GM21717 (cell line): ENCODE measurements around the gene MEX3C.

Source experiments
- ATAC-seq: cut with Tn5 transposase; IDR thresholded peaks from one replicate; pipeline ENCODE4 v1.9.1; 2021; ENCODE audit warnings: mild to moderate bottlenecking, moderate library complexity; ENCODE audit not compliant: unreplicated experiment

MEX3C gene

GRCh38 chr18:51154431-51155063 is 42.9 kb downstream of the MEX3C start:
- no peak for ATAC-seq

- ATAC-seq: peak; percentile 82
Measured at GRCh38 chr18:51153659-51154371, 43.7 kb downstream of the MEX3C start.

GRCh38 chr18:51151568-51152511 is 45.6 kb downstream of the MEX3C start:
- ATAC-seq: peak; percentile 31

- no peak for ATAC-seq
Measured at GRCh38 chr18:51151185-51151567, 46.3 kb downstream of the MEX3C start.

GRCh38 chr18:51150113-51150700 is 47.3 kb downstream of the MEX3C start:
- no peak for ATAC-seq

- ATAC-seq: no peak
Measured at GRCh38 chr18:51149670-51150069, 47.8 kb downstream of the MEX3C start.

- ATAC-seq: no peak
Measured at GRCh38 chr18:51146909-51147308, 50.6 kb downstream of the MEX3C start.

- no peak for ATAC-seq
Measured at GRCh38 chr18:51138936-51139335, 58.5 kb downstream of the MEX3C start.

GRCh38 chr18:51137891-51138290 is 59.6 kb downstream of the MEX3C start:
- ATAC-seq: no peak

GRCh38 chr18:51137026-51137729 is 60.3 kb downstream of the MEX3C start:
- no peak for ATAC-seq

GRCh38 chr18:51135795-51136194 is 61.7 kb downstream of the MEX3C start:
- ATAC-seq: no peak

- ATAC-seq: no peak
Measured at GRCh38 chr18:51135364-51135763, 62.1 kb downstream of the MEX3C start.

GRCh38 chr18:51134721-51135120 is 62.8 kb downstream of the MEX3C start:
- no peak for ATAC-seq

- no peak for ATAC-seq
Measured at GRCh38 chr18:51133580-51134160, 63.8 kb downstream of the MEX3C start.

- ATAC-seq: no peak
Measured at GRCh38 chr18:51132256-51132935, 65.1 kb downstream of the MEX3C start.

GRCh38 chr18:51128533-51128932 is 68.9 kb downstream of the MEX3C start:
- no peak for ATAC-seq

GRCh38 chr18:51127664-51128063 is 69.8 kb downstream of the MEX3C start:
- ATAC-seq: no peak

- ATAC-seq: no peak
Measured at GRCh38 chr18:51125976-51126375, 71.5 kb downstream of the MEX3C start.
